GM21423 (cell line): ENCODE results near the gene MIPEP.

Source experiments
- ATAC-seq: cut with Tn5 transposase; IDR thresholded peaks from one replicate; pipeline ENCODE4 v1.9.1; 2021; ENCODE audit warnings: mild to moderate bottlenecking, moderate library complexity; ENCODE audit not compliant: unreplicated experiment

The MIPEP gene

DNA sequence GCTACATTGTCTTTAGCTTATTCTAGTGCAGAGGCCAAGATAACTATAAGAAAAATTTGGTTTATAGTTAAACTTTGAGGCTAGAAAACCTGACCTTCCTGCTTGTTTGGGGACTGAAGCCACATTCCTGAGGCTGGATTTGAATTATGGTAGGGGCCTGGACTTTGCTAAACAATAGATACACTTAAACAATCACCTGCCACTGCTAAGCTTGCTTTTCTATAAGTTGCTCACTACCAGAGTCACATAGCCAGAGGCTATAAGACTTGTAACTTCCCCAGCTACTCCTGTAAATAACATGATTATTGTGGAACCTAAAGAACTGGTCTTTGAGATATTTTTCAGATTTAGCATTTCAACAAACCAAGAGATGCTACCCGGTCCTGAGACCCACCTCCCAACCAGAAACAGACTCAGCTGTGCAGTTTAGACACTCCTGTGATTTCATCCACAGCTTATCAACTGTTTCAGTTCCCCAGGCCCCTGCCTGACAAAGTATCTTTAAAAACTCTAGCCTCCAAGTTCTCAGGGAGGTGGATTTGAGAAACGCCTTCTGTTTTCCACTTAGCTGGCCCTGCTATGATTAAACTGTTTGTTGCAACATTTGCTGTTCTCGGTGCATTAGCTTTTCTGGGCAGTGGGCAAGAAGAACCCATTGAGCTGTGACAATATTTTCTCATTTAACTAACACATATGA is 77.7 kb downstream of the MIPEP start:
- no peak for ATAC-seq

DNA sequence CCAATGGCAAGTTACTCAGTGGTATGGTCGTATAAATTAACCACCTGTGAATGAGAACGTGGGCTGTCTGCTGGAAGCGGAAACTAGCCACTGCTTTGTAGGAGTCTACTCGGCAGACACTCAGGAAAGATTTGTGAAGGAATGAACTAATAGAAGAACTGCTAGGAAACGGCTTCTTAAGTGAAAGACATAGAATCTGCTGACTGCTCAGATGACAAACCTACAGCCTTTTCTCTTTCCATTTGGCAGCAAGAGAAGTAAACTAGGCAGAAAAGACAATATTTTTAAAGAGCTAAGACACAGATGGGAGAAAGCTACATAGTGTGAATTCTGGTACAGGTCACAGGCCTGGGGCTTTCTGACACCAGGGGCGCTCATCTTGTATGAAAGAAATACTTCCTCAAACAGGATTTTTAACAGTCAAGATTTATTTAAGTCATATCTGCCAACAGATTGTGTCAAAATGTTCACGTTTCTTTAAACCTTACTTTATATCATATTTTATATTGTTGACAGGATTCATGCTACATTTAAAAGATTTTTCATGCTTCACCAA is 78.4 kb downstream of the MIPEP start:
- peak; percentile 38 for ATAC-seq

DNA sequence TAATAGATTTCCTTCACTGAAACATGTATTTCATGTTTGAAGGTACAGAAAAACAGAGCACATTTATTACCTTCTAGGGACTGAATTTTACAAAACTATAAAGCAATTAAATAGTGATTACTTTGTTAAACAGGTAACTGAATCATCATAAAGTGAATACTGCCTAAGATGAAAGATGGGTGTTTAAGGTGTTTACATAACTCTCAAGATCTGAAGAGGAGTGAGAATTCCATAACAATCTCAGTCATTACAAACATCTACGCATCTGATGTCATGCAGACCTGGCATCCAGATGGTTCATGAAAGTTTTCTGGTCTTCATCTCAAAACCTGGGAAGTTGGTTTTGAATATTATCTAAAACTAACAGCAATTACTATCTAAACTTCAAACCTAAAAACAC is 80.4 kb downstream of the MIPEP start:
- ATAC-seq: no peak

GRCh38 chr13:23806874-23807526 is 82.2 kb downstream of the MIPEP start:
- peak; percentile 10 for ATAC-seq

DNA sequence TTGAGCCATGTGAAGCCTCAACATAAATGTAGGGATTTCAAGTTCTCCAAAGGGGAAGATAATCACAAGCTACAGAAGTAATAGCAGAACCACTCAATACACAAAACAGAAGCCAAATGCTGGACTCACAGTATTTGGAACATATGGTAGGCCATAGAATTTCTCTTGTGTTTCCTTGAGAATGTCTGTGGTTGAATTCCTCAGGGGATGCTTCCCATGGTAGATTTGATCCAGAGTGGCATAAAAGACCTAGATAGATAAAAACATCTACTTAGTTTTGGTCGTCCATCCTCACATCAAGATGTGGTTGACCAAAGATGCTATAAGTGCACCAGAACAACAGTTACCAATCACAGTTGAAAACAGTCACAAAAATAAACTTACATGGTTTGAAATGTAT is 83.4 kb downstream of the MIPEP start:
- ATAC-seq: no peak

DNA sequence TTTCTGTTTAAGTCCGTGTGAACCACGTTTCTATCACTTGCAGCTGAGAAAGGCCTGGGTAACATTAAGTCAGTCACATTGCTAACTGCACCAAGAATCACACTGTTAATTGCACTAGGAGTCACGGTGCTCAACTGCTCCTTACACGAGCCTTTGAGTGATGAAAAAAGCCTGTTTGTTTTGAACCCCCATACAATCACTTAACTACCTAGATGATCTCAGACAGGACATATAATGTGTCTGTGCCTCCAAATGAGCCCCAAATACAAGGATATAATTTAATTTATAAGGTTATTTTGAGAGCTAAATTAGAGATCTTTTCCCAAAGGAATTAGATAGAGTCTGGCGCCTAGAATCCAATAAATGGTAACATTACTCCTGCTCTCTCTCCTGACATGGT is 84.1 kb downstream of the MIPEP start:
- ATAC-seq: no peak

- no peak for ATAC-seq
Observed at GRCh38 chr13:23804166-23804565, 85.0 kb downstream of the MIPEP start.

DNA sequence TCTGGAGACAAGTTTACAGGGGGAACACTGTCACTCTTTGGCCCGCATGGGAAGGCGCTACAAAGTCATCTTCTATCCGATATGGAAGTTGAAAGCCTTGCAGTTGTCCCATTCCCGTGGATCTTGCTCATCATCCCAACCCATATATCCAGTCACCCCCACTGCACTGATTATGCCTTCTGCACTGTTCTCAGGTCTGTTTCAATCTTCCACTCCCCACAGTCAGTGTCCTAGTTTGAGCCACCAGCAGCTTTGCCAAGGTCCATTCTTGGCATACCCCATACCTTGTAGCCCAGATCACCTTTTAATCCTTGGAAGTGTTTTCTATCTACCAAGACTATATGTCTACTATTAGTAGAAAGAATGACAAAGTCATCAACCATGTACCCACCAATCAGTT is 88.1 kb downstream of the MIPEP start:
- no peak for ATAC-seq

GRCh38 chr13:23799945-23800344 is 89.3 kb downstream of the MIPEP start:
- ATAC-seq: peak; percentile 80

DNA sequence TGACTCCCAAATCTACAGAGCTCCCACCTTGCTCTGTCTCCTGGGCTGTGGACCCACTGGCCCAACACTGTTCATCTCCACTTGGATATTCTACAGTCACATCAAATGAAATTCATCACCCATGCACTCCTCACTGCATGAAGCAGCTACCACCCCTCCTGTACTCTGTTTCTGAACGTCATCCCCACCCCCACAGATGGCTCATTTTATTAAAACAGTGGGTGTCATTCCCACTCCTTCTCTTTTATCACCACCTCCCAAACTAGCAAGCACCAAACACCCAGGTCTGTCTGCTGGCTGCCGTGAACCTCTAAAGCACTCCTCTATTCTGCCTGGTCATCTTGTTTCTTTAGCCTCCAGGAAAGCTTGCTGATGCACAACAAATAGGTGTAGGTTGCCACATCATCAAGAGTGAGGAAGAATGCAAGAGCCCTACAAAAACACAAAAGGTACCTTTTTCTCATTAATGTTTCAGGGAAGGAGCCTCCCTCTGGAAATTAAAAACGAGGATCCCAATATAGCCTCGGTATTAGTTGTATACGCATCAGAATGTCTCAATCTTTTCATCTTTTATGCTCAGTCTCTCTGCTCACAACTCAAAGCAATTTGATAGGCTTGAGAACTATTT is 91.8 kb downstream of the MIPEP start:
- no peak for ATAC-seq

GRCh38 chr13:23796551-23796950 is 92.6 kb downstream of the MIPEP start:
- ATAC-seq: no peak

DNA sequence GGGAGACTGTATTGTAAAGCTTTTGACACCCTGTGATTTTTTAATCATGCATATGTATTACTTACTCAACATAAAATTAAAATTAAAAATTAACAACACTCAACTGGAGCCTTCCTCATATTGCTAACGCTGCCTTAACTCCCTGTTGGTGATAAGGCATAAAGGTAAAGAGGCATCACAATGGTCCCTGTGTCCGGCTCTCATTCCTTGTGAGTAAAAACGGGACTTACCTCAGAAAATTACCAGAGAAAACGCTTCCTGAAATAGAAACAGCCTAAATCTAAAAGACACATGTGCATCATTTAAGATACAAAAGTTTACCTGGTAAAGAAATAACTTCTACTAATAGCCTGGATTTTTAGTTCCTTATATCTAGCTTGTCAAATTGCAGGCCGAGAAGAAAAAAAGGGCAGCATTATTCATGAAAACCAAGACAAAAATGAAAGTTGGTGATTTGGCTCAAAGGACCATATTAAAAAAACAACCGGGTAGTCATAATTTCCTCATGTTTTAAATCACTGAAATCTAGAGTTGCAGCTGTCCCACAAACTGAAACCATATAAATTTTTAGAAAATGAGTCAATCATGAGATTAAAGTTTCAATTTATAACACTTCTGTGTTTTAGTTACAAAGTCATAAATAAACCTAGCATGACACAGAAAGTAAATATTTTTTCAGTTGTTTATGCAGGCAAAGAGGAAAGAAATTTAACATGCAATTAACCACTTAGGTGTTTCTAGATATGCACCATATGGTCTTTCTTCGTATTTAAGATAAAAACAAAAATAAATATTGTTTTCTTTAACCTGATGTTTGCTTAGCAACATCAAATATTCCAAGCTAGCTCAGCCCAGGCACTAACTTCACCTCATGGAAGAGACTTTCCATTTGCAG is 94.7 kb downstream of the MIPEP start:
- peak; percentile 44 for ATAC-seq

DNA sequence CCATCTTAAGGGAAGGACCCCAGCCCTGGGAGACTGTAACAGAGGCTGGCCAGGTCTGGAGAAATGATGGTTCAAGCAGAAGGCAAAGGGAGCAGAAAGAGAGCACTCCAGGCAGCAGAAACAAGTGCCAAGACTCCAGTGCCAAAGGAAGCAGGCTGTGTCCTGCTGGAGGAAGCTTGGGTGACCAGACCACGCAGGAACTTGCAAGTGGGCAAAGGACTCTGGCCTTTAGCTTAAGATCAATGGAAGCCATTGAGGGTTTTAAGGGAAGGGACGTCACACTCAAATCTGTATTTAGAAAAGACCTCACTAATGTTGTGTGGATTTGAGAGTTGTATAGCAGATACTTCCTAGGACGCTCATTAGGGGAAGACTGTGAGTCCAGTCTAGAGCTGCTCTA is 95.5 kb downstream of the MIPEP start:
- no peak for ATAC-seq

- no peak for ATAC-seq
Observed at GRCh38 chr13:23792680-23793079, 96.5 kb downstream of the MIPEP start.

DNA sequence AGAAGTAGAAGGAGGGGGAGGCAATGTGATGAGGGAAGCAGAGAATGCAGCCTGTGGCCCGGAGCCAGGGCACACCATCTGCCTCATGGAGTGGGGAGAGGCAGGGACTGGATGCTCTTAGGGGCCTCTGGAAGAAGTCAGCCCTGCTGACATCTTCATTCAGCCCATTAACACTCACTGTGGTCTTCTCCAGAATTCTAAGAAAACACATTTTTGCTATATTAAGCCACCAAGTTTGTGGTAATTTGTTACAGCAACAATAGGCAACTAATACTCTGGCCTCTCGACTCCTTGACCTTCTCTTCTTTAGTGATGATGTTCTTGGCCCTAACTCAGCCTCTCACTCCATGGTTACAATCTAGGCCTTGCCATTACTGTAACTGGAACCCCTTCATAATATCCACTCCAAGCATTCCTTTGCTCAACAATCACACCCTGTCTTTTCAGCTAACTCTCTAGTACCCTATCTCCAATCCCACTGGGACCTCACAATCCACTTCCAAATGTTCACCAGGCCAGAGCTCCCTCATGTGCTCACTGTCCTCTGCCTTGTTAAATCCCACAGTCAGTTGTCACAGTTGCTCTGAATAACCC is 98.5 kb downstream of the MIPEP start:
- no peak for ATAC-seq

- no peak for ATAC-seq
Observed at GRCh38 chr13:23789576-23790346, 99.4 kb downstream of the MIPEP start.

GRCh38 chr13:23788459-23788858 is 100.7 kb downstream of the MIPEP start:
- no peak for ATAC-seq

DNA sequence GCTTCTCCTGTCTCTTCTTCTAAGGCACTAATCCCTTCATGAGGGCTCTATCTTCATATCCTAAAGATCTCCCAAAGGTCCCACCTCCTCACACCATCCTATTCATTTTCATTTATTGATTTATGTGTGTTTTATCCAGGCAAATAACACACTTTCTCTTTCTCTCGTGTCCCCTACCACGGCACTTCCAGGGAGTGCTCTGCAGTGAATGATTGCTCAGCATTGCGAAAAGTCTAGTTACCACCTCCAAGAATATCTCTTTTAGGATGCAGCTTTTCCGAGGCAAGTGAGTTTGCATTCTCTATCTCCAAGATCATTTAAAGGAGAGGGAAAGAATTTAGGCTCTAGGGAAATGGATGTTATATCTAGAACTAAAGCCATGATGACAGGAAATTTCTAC is 101.7 kb downstream of the MIPEP start:
- no peak for ATAC-seq

DNA sequence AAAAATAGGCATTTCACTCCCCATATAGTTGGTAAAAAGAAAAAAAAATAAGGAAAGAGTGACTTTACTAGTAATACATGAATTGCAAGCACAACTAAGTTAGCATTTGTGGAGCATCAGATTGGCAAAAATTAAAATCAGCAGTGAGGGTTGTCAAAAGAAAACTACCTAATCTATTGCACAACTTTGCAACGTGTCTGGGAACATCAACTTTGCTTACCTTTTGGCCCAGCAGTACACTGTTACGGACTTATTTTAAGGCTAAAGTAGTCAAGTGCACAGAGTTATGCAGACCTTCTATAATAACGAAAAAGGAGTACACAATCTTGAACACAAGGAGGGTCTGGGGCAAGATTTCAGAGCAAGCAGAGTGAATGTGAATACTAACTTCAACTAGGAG is 102.6 kb downstream of the MIPEP start:
- no peak for ATAC-seq

DNA sequence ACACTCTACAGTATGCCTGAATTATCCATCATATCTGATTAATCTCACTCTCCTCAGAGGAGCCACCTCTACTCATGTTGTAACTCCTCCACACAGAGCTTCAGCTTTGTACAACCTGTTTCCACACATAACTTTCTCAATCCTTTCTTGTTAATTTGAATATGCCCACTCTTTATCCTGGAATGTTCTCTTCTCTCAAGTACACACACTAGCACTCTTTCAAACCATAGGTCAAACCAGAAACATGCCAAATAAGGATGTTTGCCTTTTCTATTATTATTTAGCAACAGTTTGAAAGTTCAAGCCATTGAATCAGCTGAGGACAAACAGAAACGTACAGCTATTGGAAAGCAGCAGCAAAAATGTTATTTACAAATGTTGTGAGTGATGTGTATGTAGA is 110.3 kb downstream of the MIPEP start:
- ATAC-seq: no peak
